ENCODE data around the gene EIF2B2. TPM values are rescaled to one million over a fixed set of nuclear protein-coding genes. Genes with fewer than 3 reads are reported as not detected.

Gene EIF2B2
- total RNA-seq, 6 experiments from 2014 or later = 55.5 to 66.1 (median 59.0) TPM

GRCh38 chr14:75046899-75047298 lies 44.2 kb downstream of the EIF2B2 start:
- no peak for TF ChIP-seq CTCF (IDR thresholded peaks at IDR 0.05)
- Mint-ChIP-seq H3K27me3 (ENCODE audit: insufficient read depth) (peaks cover 3% of the 10 kb centered on the region), H3K4me1 (ENCODE audit: low read depth) (peaks cover 86% of the 10 kb centered on the region), H3K9me3 (no peaks in the 10 kb centered on the region), H3K4me3 (peak overlapping the region; percentile 38), H3K27ac (peak overlapping the region; percentile 49), H3K36me3 (ENCODE audit: low read depth) (peaks cover 11% of the 10 kb centered on the region)
- peak; percentile 48 for DNase-seq

- H3K4me3 Mint-ChIP-seq = peak overlapping the region; percentile 38; the same call in 1 of the 2 replicates
- no peak for TF ChIP-seq CTCF (IDR thresholded peaks at IDR 0.05)
- H3K9me3 Mint-ChIP-seq = no peaks in the 10 kb centered on the region
- H3K36me3 Mint-ChIP-seq (ENCODE audit: low read depth) = peaks cover 11% of the 10 kb centered on the region
- peaks cover 86% of the 10 kb centered on the region for H3K4me1 Mint-ChIP-seq (ENCODE audit: low read depth)
- H3K27me3 Mint-ChIP-seq (ENCODE audit: insufficient read depth) = peaks cover 3% of the 10 kb centered on the region
- H3K27ac Mint-ChIP-seq = peak overlapping the region; percentile 5; the same call in 1 of the 2 replicates
- no peak for DNase-seq
Observed at GRCh38 chr14:75047506-75047905, 44.8 kb downstream of the EIF2B2 start.

- no peak for DNase-seq
- TF ChIP-seq CTCF (IDR thresholded peaks at IDR 0.05) = no peak
- H3K27ac Mint-ChIP-seq = peak overlapping the region; percentile 5; the same call in 1 of the 2 replicates
- no peaks in the 10 kb centered on the region for H3K9me3 Mint-ChIP-seq
- peaks cover 3% of the 10 kb centered on the region for H3K27me3 Mint-ChIP-seq (ENCODE audit: insufficient read depth)
- no peak overlapping the region for H3K4me3 Mint-ChIP-seq
- H3K4me1 Mint-ChIP-seq (ENCODE audit: low read depth) = peaks cover 89% of the 10 kb centered on the region
- H3K36me3 Mint-ChIP-seq (ENCODE audit: low read depth) = peaks cover 11% of the 10 kb centered on the region
Observed at GRCh38 chr14:75048101-75048500, 45.4 kb downstream of the EIF2B2 start.

GRCh38 chr14:75049136-75049535 lies 46.4 kb downstream of the EIF2B2 start:
- Mint-ChIP-seq H3K4me1 (ENCODE audit: low read depth) (peaks cover 93% of the 10 kb centered on the region), H3K27ac (no peak overlapping the region), H3K27me3 (ENCODE audit: insufficient read depth) (peaks cover 3% of the 10 kb centered on the region), H3K36me3 (ENCODE audit: low read depth) (peaks cover 11% of the 10 kb centered on the region), H3K9me3 (no peaks in the 10 kb centered on the region), H3K4me3 (no peak overlapping the region)
- DNase-seq = no peak
- TF ChIP-seq CTCF (IDR thresholded peaks at IDR 0.05) = no peak

- Mint-ChIP-seq H3K27me3 (ENCODE audit: insufficient read depth) (peaks cover 3% of the 10 kb centered on the region), H3K36me3 (ENCODE audit: low read depth) (peaks cover 11% of the 10 kb centered on the region), H3K9me3 (no peaks in the 10 kb centered on the region), H3K4me3 (peak overlapping the region; percentile 84), H3K4me1 (ENCODE audit: low read depth) (peaks cover 93% of the 10 kb centered on the region), H3K27ac (no peak overlapping the region; the same call in 1 of the 2 replicates)
- TF ChIP-seq CTCF (IDR thresholded peaks at IDR 0.05) = no peak
- no peak for DNase-seq
Observed at GRCh38 chr14:75049731-75050201, 47.0 kb downstream of the EIF2B2 start.

All from HFFc6 (cell line).